ENCODE data around the gene SYT7.

DNA sequence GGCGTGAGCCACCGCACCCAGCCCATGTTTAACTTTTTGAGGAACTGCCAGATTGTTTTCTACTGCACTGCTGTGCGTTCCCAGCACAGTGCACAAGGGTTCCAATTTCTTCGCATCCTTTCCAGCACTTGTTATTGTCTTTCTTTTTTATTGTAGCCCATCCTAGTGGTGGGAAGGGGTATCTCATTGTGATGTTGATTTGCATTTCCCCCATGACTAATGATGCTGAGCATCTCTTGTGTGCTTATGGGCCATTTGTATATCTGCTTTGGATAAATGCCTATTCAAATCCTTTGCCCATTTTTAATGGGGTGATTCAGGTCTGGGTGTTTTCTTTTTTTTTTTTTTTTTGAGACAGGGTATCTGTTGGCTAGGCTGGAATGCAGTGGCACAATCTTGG is 36.6 kb upstream of the SYT7 start:
- TF ChIP-seq, protein P1, sequence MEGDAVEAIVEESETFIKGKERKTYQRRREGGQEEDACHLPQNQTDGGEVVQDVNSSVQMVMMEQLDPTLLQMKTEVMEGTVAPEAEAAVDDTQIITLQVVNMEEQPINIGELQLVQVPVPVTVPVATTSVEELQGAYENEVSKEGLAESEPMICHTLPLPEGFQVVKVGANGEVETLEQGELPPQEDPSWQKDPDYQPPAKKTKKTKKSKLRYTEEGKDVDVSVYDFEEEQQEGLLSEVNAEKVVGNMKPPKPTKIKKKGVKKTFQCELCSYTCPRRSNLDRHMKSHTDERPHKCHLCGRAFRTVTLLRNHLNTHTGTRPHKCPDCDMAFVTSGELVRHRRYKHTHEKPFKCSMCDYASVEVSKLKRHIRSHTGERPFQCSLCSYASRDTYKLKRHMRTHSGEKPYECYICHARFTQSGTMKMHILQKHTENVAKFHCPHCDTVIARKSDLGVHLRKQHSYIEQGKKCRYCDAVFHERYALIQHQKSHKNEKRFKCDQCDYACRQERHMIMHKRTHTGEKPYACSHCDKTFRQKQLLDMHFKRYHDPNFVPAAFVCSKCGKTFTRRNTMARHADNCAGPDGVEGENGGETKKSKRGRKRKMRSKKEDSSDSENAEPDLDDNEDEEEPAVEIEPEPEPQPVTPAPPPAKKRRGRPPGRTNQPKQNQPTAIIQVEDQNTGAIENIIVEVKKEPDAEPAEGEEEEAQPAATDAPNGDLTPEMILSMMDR (IDR thresholded peaks at IDR 0.05), result no peak
- TF ChIP-seq POLR2A (IDR thresholded peaks at IDR 0.05) (no peak), EP300 (IDR thresholded peaks at IDR 0.05) (no peak)
